GM23338 (cell line): ENCODE data around the gene STARD8. TPM values are rescaled to one million over a fixed set of nuclear protein-coding genes. Genes with fewer than 3 reads are reported as not detected.

Experiments
- ATAC-seq: fragments of 200-7000 bp; cut with Tn5 transposase; 3 replicates; pipeline ENCODE4 v1.9.1; 2020
- DNase-seq: peaks from one replicate; pipeline ENCODE4 v3.0.0-alpha.2; 2015; ENCODE audit warnings: low spot score
- H2AFZ ChIP-seq: fragments of 200-600 bp; sonication (generic); 2 replicates; pipeline ENCODE4 v1.8.0; 2016; ENCODE audit warnings: antibody characterized with exemption, mild to moderate bottlenecking, moderate library complexity
- H3F3A ChIP-seq: fragments of 200-600 bp; sonication (generic); replicated peaks from 2 replicates; pipeline ENCODE4 v1.8.0; 2017; ENCODE audit warnings: antibody characterized with exemption, mixed run types, low read depth
- H3K27ac ChIP-seq: fragments of 200-600 bp; sonication (generic); 2 replicates; pipeline ENCODE4 v1.6.1; 2016; ENCODE audit warnings: low read depth
- H3K27me3 ChIP-seq: fragments of 200-600 bp; sonication (generic); 2 replicates; pipeline ENCODE4 v1.8.0; 2016; ENCODE audit warnings: mild to moderate bottlenecking, mixed run types, moderate library complexity; ENCODE audit not compliant: insufficient read depth
- H3K36me3 ChIP-seq: fragments of 200-600 bp; sonication (generic); 2 replicates; pipeline ENCODE4 v1.8.0; 2016; ENCODE audit warnings: mild to moderate bottlenecking; ENCODE audit not compliant: insufficient read depth
- H3K4me1 ChIP-seq: fragments of 200-600 bp; sonication (generic); 2 replicates; pipeline ENCODE4 v1.8.0; 2016; ENCODE audit warnings: mild to moderate bottlenecking, moderate library complexity; ENCODE audit not compliant: insufficient read depth
- H3K4me2 ChIP-seq: fragments of 200-600 bp; sonication (generic); 2 replicates; pipeline ENCODE4 v1.7.1; 2017; ENCODE audit warnings: mixed run types
- H3K4me3 ChIP-seq: fragments of 200-600 bp; sonication (generic); 2 replicates; pipeline ENCODE4 v1.6.1; 2016; ENCODE audit warnings: mixed run types
- H3K79me2 ChIP-seq: fragments of 200-600 bp; sonication (generic); replicated peaks from 2 replicates; pipeline ENCODE4 v1.8.0; 2017; ENCODE audit warnings: mild to moderate bottlenecking; ENCODE audit not compliant: insufficient read depth
- H3K9me2 ChIP-seq: fragments of 200-600 bp; sonication (generic); 2 replicates; pipeline ENCODE4 v1.8.0; 2017; ENCODE audit not compliant: insufficient read depth
- H4K20me1 ChIP-seq: fragments of 200-600 bp; sonication (generic); replicated peaks from 2 replicates; pipeline ENCODE4 v1.8.0; 2017; ENCODE audit warnings: mild to moderate bottlenecking; ENCODE audit not compliant: insufficient read depth
- H3K27ac Mint-ChIP-seq: 2 replicates; pipeline ENCODE4 v1.8.0; 2020; ENCODE audit warnings: inconsistent platforms, mild to moderate bottlenecking, moderate library complexity, mixed read lengths
- H3K27me3 Mint-ChIP-seq: 3 replicates; pipeline ENCODE4 v1.8.0; 2022; ENCODE audit warnings: low read depth, mild to moderate bottlenecking, moderate library complexity, mixed read lengths, inconsistent platforms; ENCODE audit not compliant: insufficient read depth, poor library complexity
- H3K36me3 Mint-ChIP-seq: 3 replicates; pipeline ENCODE4 v1.8.0; 2021; ENCODE audit warnings: low read depth, mild to moderate bottlenecking, inconsistent platforms, moderate library complexity, mixed read lengths
- H3K4me1 Mint-ChIP-seq: 3 replicates; pipeline ENCODE4 v1.8.0; 2020; ENCODE audit warnings: mild to moderate bottlenecking, inconsistent platforms, mixed read lengths
- H3K4me3 Mint-ChIP-seq: 3 replicates; pipeline ENCODE4 v1.8.0; 2021; ENCODE audit warnings: moderate library complexity, mild to moderate bottlenecking, inconsistent platforms, mixed read lengths
- H3K9me3 Mint-ChIP-seq: 3 replicates; pipeline ENCODE4 v1.8.0; 2020; ENCODE audit warnings: moderate library complexity, mild to moderate bottlenecking, inconsistent platforms, mixed read lengths
- EZH2 ChIP-seq: fragments of 200-600 bp; sonication (generic); IDR thresholded peaks from one replicate; pipeline ENCODE4 v1.8.0; 2017; ENCODE audit warnings: antibody characterized with exemption, mild to moderate bottlenecking, low read depth; ENCODE audit not compliant: unreplicated experiment
- EZH2phosphoT487 ChIP-seq: fragments of 200-600 bp; sonication (generic); IDR thresholded peaks from one replicate; pipeline ENCODE4 v1.8.1; 2018; ENCODE audit warnings: antibody characterized with exemption; ENCODE audit not compliant: unreplicated experiment
- STAT1 ChIP-seq: IDR thresholded peaks from one replicate; pipeline ENCODE4 v1.6.1; 2016; ENCODE audit warnings: antibody characterized with exemption; ENCODE audit not compliant: unreplicated experiment
- polyA plus RNA-seq: library from polyadenylated mRNA; unstranded; fragments of >200 nt; fragmentation: Nextera tagmentation; extraction: Ambion mirVana; gene quantifications from 2 replicates; pipeline ENCODE4 v1.2.1, GENCODE V29; 2016
- total RNA-seq: library from RNA; depleted of rRNA; stranded (reverse); fragments of >200 nt; shearing (Covaris generic); gene quantifications from 2 replicates; pipeline ENCODE4 v1.2.3, GENCODE V29; 2014
- TF ChIP-seq, protein P1 (sequence below): fragments of 250-450 bp; sonication (Bioruptor Pico); IDR thresholded peaks from 2 replicates; pipeline ENCODE4 v1.5.0; 2020; ENCODE audit warnings: mild to moderate bottlenecking, moderate library complexity
- TF ChIP-seq, protein P2 (sequence below), 2 experiments: fragments of 200-600 bp in 1 of 2; sonication (generic) in 1 of 2; conservative IDR thresholded peaks; 2 replicates each; pipeline versions ENCODE4 v1.5.1 to v1.6.1; 2016 to 2017; ENCODE audit warnings: antibody characterized with exemption in 2 of 2, low read depth in 2 of 2, mild to moderate bottlenecking in 2 of 2, moderate library complexity in 1 of 2

Gene STARD8
- total and polyA plus RNA-seq, 2 experiments from 2014 or later = 0.74 to 5.6 TPM

DNA sequence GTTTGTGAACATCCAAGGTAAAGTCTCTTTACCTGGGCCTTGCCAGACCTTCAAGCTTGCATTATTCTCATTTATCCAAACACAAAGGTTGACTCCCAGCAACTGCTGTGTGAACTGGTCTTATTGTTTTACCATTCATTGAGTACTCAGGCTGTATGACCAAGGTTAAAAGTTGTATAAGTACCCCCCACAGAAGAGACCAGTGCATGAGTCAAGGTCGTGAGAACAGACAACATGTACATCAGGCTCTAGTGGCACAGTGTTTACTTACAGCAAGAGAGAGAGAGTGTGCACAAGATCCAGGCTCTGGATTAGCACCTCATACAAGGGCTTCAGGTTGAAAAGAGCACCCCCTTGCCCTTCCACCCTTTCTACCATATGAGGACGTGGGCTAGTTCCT lies 103.9 kb downstream of the STARD8 start:
- ATAC-seq (no peak), DNase-seq (no peak)
- Histone ChIP-seq H4K20me1 (no peaks in the 10 kb centered on the region), H3K4me3 (no peak overlapping the region), H3K27me3 (no peaks in the 10 kb centered on the region), H2AFZ (no peak overlapping the region), H3F3A (no peaks in the 10 kb centered on the region), H3K4me1 (no peaks in the 10 kb centered on the region), H3K36me3 (no peaks in the 10 kb centered on the region), H3K27ac (no peak overlapping the region), H3K9me2 (no peaks in the 10 kb centered on the region), H3K79me2 (no peaks in the 10 kb centered on the region), H3K4me2 (no peak overlapping the region)
- H3K4me3 Mint-ChIP-seq = no peak overlapping the region
- no peaks in the 10 kb centered on the region; the same call in 2 of the 3 replicates for H3K4me1 Mint-ChIP-seq
- H3K36me3 Mint-ChIP-seq = no peaks in the 10 kb centered on the region
- TF ChIP-seq, protein P1, sequence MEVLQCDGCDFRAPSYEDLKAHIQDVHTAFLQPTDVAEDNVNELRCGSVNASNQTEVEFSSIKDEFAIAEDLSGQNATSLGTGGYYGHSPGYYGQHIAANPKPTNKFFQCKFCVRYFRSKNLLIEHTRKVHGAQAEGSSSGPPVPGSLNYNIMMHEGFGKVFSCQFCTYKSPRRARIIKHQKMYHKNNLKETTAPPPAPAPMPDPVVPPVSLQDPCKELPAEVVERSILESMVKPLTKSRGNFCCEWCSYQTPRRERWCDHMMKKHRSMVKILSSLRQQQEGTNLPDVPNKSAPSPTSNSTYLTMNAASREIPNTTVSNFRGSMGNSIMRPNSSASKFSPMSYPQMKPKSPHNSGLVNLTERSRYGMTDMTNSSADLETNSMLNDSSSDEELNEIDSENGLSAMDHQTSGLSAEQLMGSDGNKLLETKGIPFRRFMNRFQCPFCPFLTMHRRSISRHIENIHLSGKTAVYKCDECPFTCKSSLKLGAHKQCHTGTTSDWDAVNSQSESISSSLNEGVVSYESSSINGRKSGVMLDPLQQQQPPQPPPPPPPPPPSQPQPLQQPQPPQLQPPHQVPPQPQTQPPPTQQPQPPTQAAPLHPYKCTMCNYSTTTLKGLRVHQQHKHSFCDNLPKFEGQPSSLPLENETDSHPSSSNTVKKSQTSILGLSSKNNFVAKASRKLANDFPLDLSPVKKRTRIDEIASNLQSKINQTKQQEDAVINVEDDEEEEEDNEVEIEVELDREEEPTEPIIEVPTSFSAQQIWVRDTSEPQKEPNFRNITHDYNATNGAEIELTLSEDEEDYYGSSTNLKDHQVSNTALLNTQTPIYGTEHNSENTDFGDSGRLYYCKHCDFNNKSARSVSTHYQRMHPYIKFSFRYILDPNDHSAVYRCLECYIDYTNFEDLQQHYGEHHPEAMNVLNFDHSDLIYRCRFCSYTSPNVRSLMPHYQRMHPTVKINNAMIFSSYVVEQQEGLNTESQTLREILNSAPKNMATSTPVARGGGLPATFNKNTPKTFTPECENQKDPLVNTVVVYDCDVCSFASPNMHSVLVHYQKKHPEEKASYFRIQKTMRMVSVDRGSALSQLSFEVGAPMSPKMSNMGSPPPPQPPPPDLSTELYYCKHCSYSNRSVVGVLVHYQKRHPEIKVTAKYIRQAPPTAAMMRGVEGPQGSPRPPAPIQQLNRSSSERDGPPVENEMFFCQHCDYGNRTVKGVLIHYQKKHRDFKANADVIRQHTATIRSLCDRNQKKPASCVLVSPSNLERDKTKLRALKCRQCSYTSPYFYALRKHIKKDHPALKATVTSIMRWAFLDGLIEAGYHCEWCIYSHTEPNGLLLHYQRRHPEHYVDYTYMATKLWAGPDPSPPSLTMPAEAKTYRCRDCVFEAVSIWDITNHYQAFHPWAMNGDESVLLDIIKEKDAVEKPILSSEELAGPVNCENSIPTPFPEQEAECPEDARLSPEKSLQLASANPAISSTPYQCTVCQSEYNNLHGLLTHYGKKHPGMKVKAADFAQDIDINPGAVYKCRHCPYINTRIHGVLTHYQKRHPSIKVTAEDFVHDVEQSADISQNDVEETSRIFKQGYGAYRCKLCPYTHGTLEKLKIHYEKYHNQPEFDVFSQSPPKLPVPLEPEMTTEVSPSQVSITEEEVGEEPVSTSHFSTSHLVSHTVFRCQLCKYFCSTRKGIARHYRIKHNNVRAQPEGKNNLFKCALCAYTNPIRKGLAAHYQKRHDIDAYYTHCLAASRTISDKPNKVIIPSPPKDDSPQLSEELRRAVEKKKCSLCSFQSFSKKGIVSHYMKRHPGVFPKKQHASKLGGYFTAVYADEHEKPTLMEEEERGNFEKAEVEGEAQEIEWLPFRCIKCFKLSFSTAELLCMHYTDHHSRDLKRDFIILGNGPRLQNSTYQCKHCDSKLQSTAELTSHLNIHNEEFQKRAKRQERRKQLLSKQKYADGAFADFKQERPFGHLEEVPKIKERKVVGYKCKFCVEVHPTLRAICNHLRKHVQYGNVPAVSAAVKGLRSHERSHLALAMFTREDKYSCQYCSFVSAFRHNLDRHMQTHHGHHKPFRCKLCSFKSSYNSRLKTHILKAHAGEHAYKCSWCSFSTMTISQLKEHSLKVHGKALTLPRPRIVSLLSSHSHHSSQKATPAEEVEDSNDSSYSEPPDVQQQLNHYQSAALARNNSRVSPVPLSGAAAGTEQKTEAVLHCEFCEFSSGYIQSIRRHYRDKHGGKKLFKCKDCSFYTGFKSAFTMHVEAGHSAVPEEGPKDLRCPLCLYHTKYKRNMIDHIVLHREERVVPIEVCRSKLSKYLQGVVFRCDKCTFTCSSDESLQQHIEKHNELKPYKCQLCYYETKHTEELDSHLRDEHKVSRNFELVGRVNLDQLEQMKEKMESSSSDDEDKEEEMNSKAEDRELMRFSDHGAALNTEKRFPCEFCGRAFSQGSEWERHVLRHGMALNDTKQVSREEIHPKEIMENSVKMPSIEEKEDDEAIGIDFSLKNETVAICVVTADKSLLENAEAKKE (CRISPR knock-in tag) = no peak
- no peak for TF ChIP-seq EZH2
- no peak for TF ChIP-seq STAT1
- TF ChIP-seq, protein P2, sequence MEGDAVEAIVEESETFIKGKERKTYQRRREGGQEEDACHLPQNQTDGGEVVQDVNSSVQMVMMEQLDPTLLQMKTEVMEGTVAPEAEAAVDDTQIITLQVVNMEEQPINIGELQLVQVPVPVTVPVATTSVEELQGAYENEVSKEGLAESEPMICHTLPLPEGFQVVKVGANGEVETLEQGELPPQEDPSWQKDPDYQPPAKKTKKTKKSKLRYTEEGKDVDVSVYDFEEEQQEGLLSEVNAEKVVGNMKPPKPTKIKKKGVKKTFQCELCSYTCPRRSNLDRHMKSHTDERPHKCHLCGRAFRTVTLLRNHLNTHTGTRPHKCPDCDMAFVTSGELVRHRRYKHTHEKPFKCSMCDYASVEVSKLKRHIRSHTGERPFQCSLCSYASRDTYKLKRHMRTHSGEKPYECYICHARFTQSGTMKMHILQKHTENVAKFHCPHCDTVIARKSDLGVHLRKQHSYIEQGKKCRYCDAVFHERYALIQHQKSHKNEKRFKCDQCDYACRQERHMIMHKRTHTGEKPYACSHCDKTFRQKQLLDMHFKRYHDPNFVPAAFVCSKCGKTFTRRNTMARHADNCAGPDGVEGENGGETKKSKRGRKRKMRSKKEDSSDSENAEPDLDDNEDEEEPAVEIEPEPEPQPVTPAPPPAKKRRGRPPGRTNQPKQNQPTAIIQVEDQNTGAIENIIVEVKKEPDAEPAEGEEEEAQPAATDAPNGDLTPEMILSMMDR (conservative IDR thresholded peaks at IDR 0.05; ENCODE audit: low read depth in 2 of 2) = no peak
- no peak for TF ChIP-seq EZH2phosphoT487
- no peak overlapping the region for H3K27ac Mint-ChIP-seq
- peaks cover 6% of the 10 kb centered on the region; the same call in 1 of the 3 replicates for H3K9me3 Mint-ChIP-seq
- peaks cover 5% of the 10 kb centered on the region for H3K27me3 Mint-ChIP-seq
